ACC112 (cell line): ENCODE results near the gene DMXL1.

Experiments used
- H2AFZ ChIP-seq: fragments of 200-600 bp; sonication (generic); one replicate; pipeline ENCODE4 v1.6.0; 2017; ENCODE audit warnings: antibody characterized with exemption, low read length; ENCODE audit not compliant: unreplicated experiment
- H3K27ac ChIP-seq: fragments of 200-600 bp; sonication (generic); 2 replicates; pipeline ENCODE4 v1.5.1; 2014; ENCODE audit warnings: low read depth, mild to moderate bottlenecking, antibody characterized with exemption, low read length, moderate library complexity
- H3K27me3 ChIP-seq: fragments of 200-600 bp; sonication (generic); 2 replicates; pipeline ENCODE4 v1.6.1; 2014; ENCODE audit warnings: mild to moderate bottlenecking, antibody characterized with exemption, low read length, moderate library complexity, mixed read lengths; ENCODE audit not compliant: insufficient read depth
- H3K36me3 ChIP-seq: fragments of 200-600 bp; sonication (generic); 2 replicates; pipeline ENCODE4 v1.6.1; 2016; ENCODE audit warnings: mild to moderate bottlenecking, antibody characterized with exemption, low read length, moderate library complexity, mixed read lengths; ENCODE audit not compliant: insufficient read depth
- H3K4me1 ChIP-seq: fragments of 200-600 bp; sonication (generic); one replicate; pipeline ENCODE4 v1.6.1; 2016; ENCODE audit warnings: low read length, mixed read lengths; ENCODE audit not compliant: insufficient read depth, unreplicated experiment, control insufficient read depth
- H3K4me3 ChIP-seq: fragments of 200-600 bp; sonication (generic); 2 replicates; pipeline ENCODE4 v1.5.1; 2014; ENCODE audit warnings: mild to moderate bottlenecking, low read depth, low read length
- H3K79me2 ChIP-seq: fragments of 200-600 bp; sonication (generic); one replicate; pipeline ENCODE4 v1.6.0; 2016; ENCODE audit warnings: low read length; ENCODE audit not compliant: control insufficient read depth, unreplicated experiment, insufficient read depth

DMXL1 gene

GRCh38 chr5:119207105-119207504 lies 136.2 kb downstream of the DMXL1 start:
- Histone ChIP-seq H3K27me3 (no peaks in the 10 kb centered on the region), H3K4me3 (no peak overlapping the region), H3K36me3 (peaks cover 6% of the 10 kb centered on the region; the same call in 1 of the 2 replicates), H3K4me1 (no peaks in the 10 kb centered on the region), H3K27ac (no peak overlapping the region), H3K79me2 (no peaks in the 10 kb centered on the region), H2AFZ (no peak overlapping the region)

- Histone ChIP-seq H3K27me3 (no peaks in the 10 kb centered on the region), H3K36me3 (no peaks in the 10 kb centered on the region), H3K4me1 (no peaks in the 10 kb centered on the region), H2AFZ (no peak overlapping the region), H3K4me3 (no peak overlapping the region), H3K27ac (no peak overlapping the region), H3K79me2 (no peaks in the 10 kb centered on the region)
These were observed 141.1 kb downstream of the DMXL1 start for GRCh38 chr5:119212026-119212425.

- H2AFZ ChIP-seq, result no peak overlapping the region
- no peaks in the 10 kb centered on the region for H3K27me3 ChIP-seq
- 0 out of 2 replicates have a peak, but pooled peaks cover under 1% of the 10 kb centered on the region for H3K36me3 ChIP-seq
- no peaks in the 10 kb centered on the region for H3K4me1 ChIP-seq
- no peaks in the 10 kb centered on the region for H3K79me2 ChIP-seq
- H3K27ac ChIP-seq, result no peak overlapping the region
- no peak overlapping the region for H3K4me3 ChIP-seq
These were observed 141.8 kb downstream of the DMXL1 start for GRCh38 chr5:119212676-119213075.

GRCh38 chr5:119217183-119217582 lies 146.3 kb downstream of the DMXL1 start:
- Histone ChIP-seq H3K36me3 (peaks cover 11% of the 10 kb centered on the region), H3K4me3 (no peak overlapping the region), H3K27ac (no peak overlapping the region), H3K27me3 (no peaks in the 10 kb centered on the region), H2AFZ (no peak overlapping the region), H3K4me1 (peaks cover 6% of the 10 kb centered on the region), H3K79me2 (no peaks in the 10 kb centered on the region)

- Histone ChIP-seq H3K36me3 (peaks cover 11% of the 10 kb centered on the region), H2AFZ (no peak overlapping the region), H3K4me3 (no peak overlapping the region; the same call in 1 of the 2 replicates), H3K27ac (no peak overlapping the region), H3K79me2 (no peaks in the 10 kb centered on the region), H3K4me1 (peaks cover 6% of the 10 kb centered on the region), H3K27me3 (no peaks in the 10 kb centered on the region)
These were observed 148.2 kb downstream of the DMXL1 start for GRCh38 chr5:119218830-119219782.

- Histone ChIP-seq H3K4me3 (no peak overlapping the region), H2AFZ (no peak overlapping the region), H3K4me1 (peaks cover 6% of the 10 kb centered on the region), H3K36me3 (peaks cover 11% of the 10 kb centered on the region), H3K27me3 (no peaks in the 10 kb centered on the region), H3K27ac (no peak overlapping the region), H3K79me2 (no peaks in the 10 kb centered on the region)
These were observed 149.8 kb downstream of the DMXL1 start for GRCh38 chr5:119220576-119221197.

- Histone ChIP-seq H3K27me3 (no peaks in the 10 kb centered on the region), H3K4me3 (no peak overlapping the region)
These were observed 150.4 kb downstream of the DMXL1 start for GRCh38 chr5:119221330-119221729.

GRCh38 chr5:119229950-119230349 lies 159.1 kb downstream of the DMXL1 start:
- H3K27ac ChIP-seq, result no peak overlapping the region
- no peaks in the 10 kb centered on the region for H3K4me1 ChIP-seq
- H2AFZ ChIP-seq, result no peak overlapping the region
- H3K36me3 ChIP-seq, result no peaks in the 10 kb centered on the region; the same call in 1 of the 2 replicates
- no peak overlapping the region for H3K4me3 ChIP-seq
- H3K79me2 ChIP-seq, result no peaks in the 10 kb centered on the region
- no peaks in the 10 kb centered on the region for H3K27me3 ChIP-seq

More at GRCh38 chr5:119221330-119221729, 150.4 kb downstream of the DMXL1 start:
- Histone ChIP-seq H2AFZ (no peak overlapping the region), H3K36me3 (peaks cover 11% of the 10 kb centered on the region), H3K79me2 (no peaks in the 10 kb centered on the region), H3K27ac (no peak overlapping the region), H3K4me1 (peaks cover 6% of the 10 kb centered on the region)

GRCh38 chr5:119238265-119239118 lies 167.6 kb downstream of the DMXL1 start:
- H3K36me3 ChIP-seq, result no peaks in the 10 kb centered on the region
- H3K4me1 ChIP-seq, result no peaks in the 10 kb centered on the region

GRCh38 chr5:119239119-119239417 lies 168.2 kb downstream of the DMXL1 start:
- Histone ChIP-seq H3K27ac (no peak overlapping the region), H3K36me3 (no peaks in the 10 kb centered on the region), H3K79me2 (no peaks in the 10 kb centered on the region), H3K4me1 (no peaks in the 10 kb centered on the region), H3K4me3 (no peak overlapping the region), H2AFZ (no peak overlapping the region), H3K27me3 (no peaks in the 10 kb centered on the region)

More at GRCh38 chr5:119238265-119239118, 167.6 kb downstream of the DMXL1 start:
- Histone ChIP-seq H3K27ac (no peak overlapping the region), H3K27me3 (no peaks in the 10 kb centered on the region), H2AFZ (no peak overlapping the region), H3K4me3 (no peak overlapping the region), H3K79me2 (no peaks in the 10 kb centered on the region)
